ENCODE data around the gene HSPA1L. TPM values are rescaled to one million over a fixed set of nuclear protein-coding genes. Genes with fewer than 3 reads are reported as not detected.

HSPA1L gene
- total RNA-seq, 1 experiment from 2014 or later = 0.12 TPM

GRCh38 chr6:31764198-31764597 lies 50.9 kb downstream of the HSPA1L start:
- H3K9me3 ChIP-seq (ENCODE audit: control insufficient read depth in 1 of 2, insufficient read depth in 1 of 2, low read depth in 1 of 2, low read length in 2 of 2) = no peaks in the 10 kb centered on the region
- no peak overlapping the region for H3K27ac ChIP-seq (ENCODE audit: low read depth, low read length)
- RAD21 ChIA-PET (ENCODE audit: low non-redundant PET in 1 of 2, low total read pairs in 2 of 2, uncharacterized antibody in 2 of 2, unreplicated experiment in 2 of 2) = no interaction called here
- peaks cover 7 to 18% of the 10 kb centered on the region in 2 experiments; a peak in 3 of 4 replicates for H3K4me1 ChIP-seq (ENCODE audit: control insufficient read depth in 1 of 2, insufficient read depth in 2 of 2, low read length in 2 of 2)
- no peaks in the 10 kb centered on the region for H3K79me2 ChIP-seq (ENCODE audit: insufficient read depth, low read length)
- TSS peak; percentile 39 for BruUV-seq (replicated peaks)
- ATAC-seq (no peak), DNase-seq (ENCODE audit: low read depth, low spot score) (no peak)
- H3K27me3 ChIP-seq (ENCODE audit: insufficient read depth, low read length) = no peaks in the 10 kb centered on the region
- H4K20me1 ChIP-seq (ENCODE audit: insufficient read depth) = no peaks in the 10 kb centered on the region
- H3K4me3 ChIP-seq (replicated peaks in 1 of 2; ENCODE audit: low read depth in 1 of 2, low read length in 2 of 2) = no peak overlapping the region
- H3K4me2 ChIP-seq (ENCODE audit: low read length) = no peak overlapping the region
- no peak for TF ChIP-seq CEBPB (IDR thresholded peaks at IDR 0.05; ENCODE audit: low read depth)
- no peak for TF ChIP-seq EZH2phosphoT487 (IDR thresholded peaks at IDR 0.05; ENCODE audit: borderline replicate concordance)
- TF ChIP-seq ATF3 (IDR thresholded peaks at IDR 0.05) = no peak
- no peak for TF ChIP-seq POLR2AphosphoS5 (IDR thresholded peaks at IDR 0.05; ENCODE audit: low read depth, low read length)
- TF ChIP-seq ZFX (IDR thresholded peaks at IDR 0.05) = no peak
- no peak for TF ChIP-seq RAD21 (IDR thresholded peaks at IDR 0.05; ENCODE audit: low read depth)
- TF ChIP-seq YY1 (IDR thresholded peaks at IDR 0.05; ENCODE audit: extremely low read depth, insufficient replicate concordance, low read depth, low read length) = no peak
- no peak for TF ChIP-seq SRF (IDR thresholded peaks at IDR 0.05; ENCODE audit: low read depth)
- no peak for TF ChIP-seq SP1 (IDR thresholded peaks at IDR 0.05; ENCODE audit: low read depth)
- TF ChIP-seq EGR1 (IDR thresholded peaks at IDR 0.05; ENCODE audit: low read depth) = no peak
- TF ChIP-seq, protein P1, sequence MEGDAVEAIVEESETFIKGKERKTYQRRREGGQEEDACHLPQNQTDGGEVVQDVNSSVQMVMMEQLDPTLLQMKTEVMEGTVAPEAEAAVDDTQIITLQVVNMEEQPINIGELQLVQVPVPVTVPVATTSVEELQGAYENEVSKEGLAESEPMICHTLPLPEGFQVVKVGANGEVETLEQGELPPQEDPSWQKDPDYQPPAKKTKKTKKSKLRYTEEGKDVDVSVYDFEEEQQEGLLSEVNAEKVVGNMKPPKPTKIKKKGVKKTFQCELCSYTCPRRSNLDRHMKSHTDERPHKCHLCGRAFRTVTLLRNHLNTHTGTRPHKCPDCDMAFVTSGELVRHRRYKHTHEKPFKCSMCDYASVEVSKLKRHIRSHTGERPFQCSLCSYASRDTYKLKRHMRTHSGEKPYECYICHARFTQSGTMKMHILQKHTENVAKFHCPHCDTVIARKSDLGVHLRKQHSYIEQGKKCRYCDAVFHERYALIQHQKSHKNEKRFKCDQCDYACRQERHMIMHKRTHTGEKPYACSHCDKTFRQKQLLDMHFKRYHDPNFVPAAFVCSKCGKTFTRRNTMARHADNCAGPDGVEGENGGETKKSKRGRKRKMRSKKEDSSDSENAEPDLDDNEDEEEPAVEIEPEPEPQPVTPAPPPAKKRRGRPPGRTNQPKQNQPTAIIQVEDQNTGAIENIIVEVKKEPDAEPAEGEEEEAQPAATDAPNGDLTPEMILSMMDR (IDR thresholded peaks at IDR 0.05 in 2 of 3, conservative IDR thresholded peaks at IDR 0.05 in 1 of 3; ENCODE audit: borderline replicate concordance in 1 of 3, insufficient read depth in 1 of 3, low read depth in 2 of 3, low read length in 2 of 3) = no peak
- TF ChIP-seq, protein P2, sequence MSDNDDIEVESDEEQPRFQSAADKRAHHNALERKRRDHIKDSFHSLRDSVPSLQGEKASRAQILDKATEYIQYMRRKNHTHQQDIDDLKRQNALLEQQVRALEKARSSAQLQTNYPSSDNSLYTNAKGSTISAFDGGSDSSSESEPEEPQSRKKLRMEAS (IDR thresholded peaks at IDR 0.05) = no peak
- TF ChIP-seq FOSL1 (IDR thresholded peaks at IDR 0.05; ENCODE audit: low read depth) = no peak
- TF ChIP-seq JUND (IDR thresholded peaks at IDR 0.05) = no peak
- TF ChIP-seq, protein P3, sequence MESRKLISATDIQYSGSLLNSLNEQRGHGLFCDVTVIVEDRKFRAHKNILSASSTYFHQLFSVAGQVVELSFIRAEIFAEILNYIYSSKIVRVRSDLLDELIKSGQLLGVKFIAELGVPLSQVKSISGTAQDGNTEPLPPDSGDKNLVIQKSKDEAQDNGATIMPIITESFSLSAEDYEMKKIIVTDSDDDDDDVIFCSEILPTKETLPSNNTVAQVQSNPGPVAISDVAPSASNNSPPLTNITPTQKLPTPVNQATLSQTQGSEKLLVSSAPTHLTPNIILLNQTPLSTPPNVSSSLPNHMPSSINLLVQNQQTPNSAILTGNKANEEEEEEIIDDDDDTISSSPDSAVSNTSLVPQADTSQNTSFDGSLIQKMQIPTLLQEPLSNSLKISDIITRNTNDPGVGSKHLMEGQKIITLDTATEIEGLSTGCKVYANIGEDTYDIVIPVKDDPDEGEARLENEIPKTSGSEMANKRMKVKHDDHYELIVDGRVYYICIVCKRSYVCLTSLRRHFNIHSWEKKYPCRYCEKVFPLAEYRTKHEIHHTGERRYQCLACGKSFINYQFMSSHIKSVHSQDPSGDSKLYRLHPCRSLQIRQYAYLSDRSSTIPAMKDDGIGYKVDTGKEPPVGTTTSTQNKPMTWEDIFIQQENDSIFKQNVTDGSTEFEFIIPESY (IDR thresholded peaks at IDR 0.05; ENCODE audit: extremely low read depth, insufficient replicate concordance, low read length) = no peak
- no peak for TF ChIP-seq CBX3 (IDR thresholded peaks at IDR 0.05; ENCODE audit: low read depth)
- no peak overlapping the region for H2AFZ ChIP-seq (ENCODE audit: low read depth, low read length, poor library complexity, severe bottlenecking)
- H3K9me2 ChIP-seq (ENCODE audit: insufficient read depth) = no peaks in the 10 kb centered on the region
- intact Hi-C loops (cut with micrococcal nuclease) = no loop called here
- CTCF ChIA-PET = no interaction called here
- peaks cover 3 to 22% of the 10 kb centered on the region in 2 experiments; a peak in 2 of 4 replicates for H3K36me3 ChIP-seq (ENCODE audit: control insufficient read depth in 1 of 2, insufficient read depth in 2 of 2, low read length in 2 of 2)
- POLR2A ChIA-PET = no interaction called here
- H3K9ac ChIP-seq (ENCODE audit: low read length) = no peak overlapping the region
